Stimulated activated CD4-positive, alpha-beta T cell treated with anti-CD3 and anti-CD28 coated beads, Interleukin-15, amount 100 ng/mL, for 24 hours (primary cell): Measurements from ENCODE around the gene CPAMD8.
"Not testable (repeated sequence)": the region's sequence is repeated elsewhere in the genome, so short reads cannot be mapped to it uniquely, and the experiment has no call there.

Source experiments
- DNase-seq: peaks from one replicate; pipeline ENCODE4 v3.0.0-alpha.2; 2020

The CPAMD8 gene

GRCh38 chr19:17037966-17038500 is 11.4 kb upstream of the CPAMD8 start:
- no peak for DNase-seq

GRCh38 chr19:17037184-17037583 is 10.6 kb upstream of the CPAMD8 start:
- no peak for DNase-seq

- DNase-seq: no peak
Observed at GRCh38 chr19:17036640-17037039, 10.0 kb upstream of the CPAMD8 start.

- no peak for DNase-seq
Observed at GRCh38 chr19:17035842-17036424, 9.3 kb upstream of the CPAMD8 start.

GRCh38 chr19:17031741-17032140 is 5.1 kb upstream of the CPAMD8 start:
- DNase-seq: no peak

- DNase-seq: no peak
Observed at GRCh38 chr19:17027535-17027975, 945 bp upstream of the CPAMD8 start.

GRCh38 chr19:17025991-17026658 is 485 bp downstream of the CPAMD8 start:
- peak; percentile 18 for DNase-seq

GRCh38 chr19:17025361-17025760 is 1.2 kb downstream of the CPAMD8 start:
- DNase-seq: no peak

GRCh38 chr19:17024941-17025340 is 1.7 kb downstream of the CPAMD8 start:
- not testable (repeated sequence) for DNase-seq

GRCh38 chr19:17023805-17024204 is 2.8 kb downstream of the CPAMD8 start:
- DNase-seq: no peak

- DNase-seq: no peak
Observed at GRCh38 chr19:17022738-17023137, 3.9 kb downstream of the CPAMD8 start.

GRCh38 chr19:17021793-17022590 is 4.6 kb downstream of the CPAMD8 start:
- no peak for DNase-seq

- DNase-seq: no peak
Observed at GRCh38 chr19:17021328-17021727, 5.3 kb downstream of the CPAMD8 start.

- DNase-seq: no peak
Observed at GRCh38 chr19:17020823-17021222, 5.8 kb downstream of the CPAMD8 start.

- DNase-seq: no peak
Observed at GRCh38 chr19:17020385-17020784, 6.2 kb downstream of the CPAMD8 start.

- DNase-seq: peak; percentile 7
Observed at GRCh38 chr19:17014212-17014861, 12.3 kb downstream of the CPAMD8 start.

- DNase-seq: no peak
Observed at GRCh38 chr19:17011485-17011884, 15.1 kb downstream of the CPAMD8 start.

GRCh38 chr19:17006579-17006978 is 20.0 kb downstream of the CPAMD8 start:
- DNase-seq: no peak

GRCh38 chr19:17005000-17005399 is 21.6 kb downstream of the CPAMD8 start:
- DNase-seq: no peak

GRCh38 chr19:17004386-17004785 is 22.2 kb downstream of the CPAMD8 start:
- no peak for DNase-seq

GRCh38 chr19:17002455-17002854 is 24.2 kb downstream of the CPAMD8 start:
- DNase-seq: no peak

GRCh38 chr19:17001603-17002183 is 24.9 kb downstream of the CPAMD8 start:
- peak; percentile 65 for DNase-seq
